IMR-90 (cell line): Measurements from ENCODE around the gene COX11. TPM values are rescaled to one million over a fixed set of nuclear protein-coding genes. Genes with fewer than 3 reads are reported as not detected.

Experiments used
- ATAC-seq: fragments of 200-7000 bp; cut with Tn5 transposase; 2 replicates; pipeline ENCODE4 v1.9.1; 2020; ENCODE audit warnings: low read depth, mild to moderate bottlenecking, moderate library complexity
- BruUV-seq: library from RNA; stranded (reverse); fragments of 400-500 nt; replicated peaks from 2 replicates; lab custom pipeline; 2021; lab: Mats Ljungman, UMichigan
- CTCF ChIA-PET: fragments of 300-600 bp; formaldehyde crosslinking; extraction: SDS; loops from one replicate; lab custom pipeline; 2021; ENCODE audit warnings: antibody characterized with exemption; lab: Yijun Ruan, JAX
- POLR2A ChIA-PET: fragments of 300-600 bp; sonication (Branson Sonifier 250); formaldehyde crosslinking; loops from one replicate; lab custom pipeline; 2022; ENCODE audit warnings: antibody characterized with exemption; ENCODE audit not compliant: unreplicated experiment; lab: Charles Lee
- DNase-seq: peaks from one replicate; pipeline ENCODE4 v3.0.0; 2013
- H2AFZ ChIP-seq: replicated peaks from 2 replicates; pipeline ENCODE3; 2013; ENCODE audit warnings: low read length, mild to moderate bottlenecking; ENCODE audit not compliant: poor library complexity
- H2AK5ac ChIP-seq: 2 replicates; pipeline ENCODE4 v1.6.1; 2013; ENCODE audit warnings: low read depth, low read length, inconsistent platforms
- H2AK9ac ChIP-seq: replicated peaks from 2 replicates; pipeline ENCODE3; 2013; ENCODE audit warnings: mild to moderate bottlenecking, low read depth, low read length, moderate library complexity; ENCODE audit not compliant: poor library complexity
- H2BK120ac ChIP-seq: 2 replicates; pipeline ENCODE4 v1.6.1; 2013; ENCODE audit warnings: low read depth, low read length, inconsistent platforms
- H2BK15ac ChIP-seq: 3 replicates; pipeline ENCODE4 v1.6.1; 2013; ENCODE audit warnings: low read depth, low read length, inconsistent platforms
- H2BK20ac ChIP-seq: 2 replicates; pipeline ENCODE4 v1.6.1; 2013; ENCODE audit warnings: low read depth, mild to moderate bottlenecking, inconsistent platforms, low read length, moderate library complexity
- H2BK5ac ChIP-seq: 2 replicates; pipeline ENCODE4 v1.6.1; 2013; ENCODE audit warnings: mild to moderate bottlenecking, low read depth, low read length, inconsistent platforms; ENCODE audit not compliant: poor library complexity, severe bottlenecking
- H3K14ac ChIP-seq: replicated peaks from 2 replicates; pipeline ENCODE4 v1.6.1; 2013; ENCODE audit warnings: low read depth, low read length, inconsistent platforms
- H3K18ac ChIP-seq: 2 replicates; pipeline ENCODE4 v1.6.1; 2013; ENCODE audit warnings: low read depth, low read length, control low read depth
- H3K23ac ChIP-seq: 2 replicates; pipeline ENCODE4 v1.6.1; 2013; ENCODE audit warnings: low read depth, low read length, inconsistent platforms
- H3K27ac ChIP-seq: 2 replicates; pipeline ENCODE4 v1.5.1; 2013; ENCODE audit warnings: mild to moderate bottlenecking, control low read depth, low read length; ENCODE audit not compliant: insufficient read depth
- H3K27me3 ChIP-seq: 2 replicates; pipeline ENCODE4 v1.6.1; 2013; ENCODE audit warnings: low read length; ENCODE audit not compliant: control insufficient read depth, insufficient read depth
- H3K36me3 ChIP-seq: 2 replicates; pipeline ENCODE4 v1.6.1; 2013; ENCODE audit warnings: low read length, mixed read lengths; ENCODE audit not compliant: control insufficient read depth, insufficient read depth
- H3K4ac ChIP-seq: 2 replicates; pipeline ENCODE4 v1.6.1; 2013; ENCODE audit warnings: low read depth, low read length, inconsistent platforms
- H3K4me1 ChIP-seq: 2 replicates; pipeline ENCODE4 v1.6.1; 2013; ENCODE audit warnings: low read length, mixed read lengths; ENCODE audit not compliant: control insufficient read depth, insufficient read depth
- H3K4me2 ChIP-seq: 2 replicates; pipeline ENCODE4 v1.6.1; 2013; ENCODE audit warnings: low read depth, mild to moderate bottlenecking, control low read depth, low read length, moderate library complexity
- H3K4me3 ChIP-seq: 2 replicates; pipeline ENCODE4 v1.5.1; 2013; ENCODE audit warnings: low read depth, mild to moderate bottlenecking, control low read depth, low read length, moderate library complexity; ENCODE audit not compliant: insufficient read depth
- H3K56ac ChIP-seq: 2 replicates; pipeline ENCODE4 v1.6.1; 2013; ENCODE audit warnings: low read length, inconsistent platforms; ENCODE audit not compliant: insufficient read depth; ENCODE audit errors: extremely low read depth
- H3K79me1 ChIP-seq, 2 experiments: 2 replicates each; pipeline ENCODE4 v1.6.1; 2013; ENCODE audit warnings: low read length in 2 of 2, inconsistent platforms in 1 of 2, low read depth in 1 of 2
- H3K9ac ChIP-seq: 2 replicates; pipeline ENCODE4 v1.6.1; 2013; ENCODE audit warnings: low read depth, low read length, control low read depth
- H3K9me1 ChIP-seq: 2 replicates; pipeline ENCODE4 v1.6.1; 2013; ENCODE audit warnings: low read length, inconsistent platforms; ENCODE audit not compliant: insufficient read depth
- H3K9me3 ChIP-seq: 2 replicates; pipeline ENCODE4 v1.6.1; 2013; ENCODE audit warnings: low read length; ENCODE audit not compliant: control insufficient read depth, insufficient read depth
- H4K20me1 ChIP-seq: 2 replicates; pipeline ENCODE4 v1.6.1; 2013; ENCODE audit warnings: low read length, inconsistent platforms; ENCODE audit not compliant: insufficient read depth
- H4K5ac ChIP-seq: 2 replicates; pipeline ENCODE4 v1.6.1; 2013; ENCODE audit warnings: mild to moderate bottlenecking, low read depth, low read length, control low read depth
- H4K8ac ChIP-seq, 2 experiments: 2 replicates each; pipeline ENCODE4 v1.6.1; 2013; ENCODE audit warnings: low read depth in 2 of 2, low read length in 2 of 2, control low read depth in 1 of 2, inconsistent platforms in 1 of 2
- H4K91ac ChIP-seq: 2 replicates; pipeline ENCODE4 v1.6.1; 2013; ENCODE audit warnings: low read depth, low read length, inconsistent platforms; ENCODE audit not compliant: insufficient read depth
- CEBPB ChIP-seq: IDR thresholded peaks from 2 replicates; pipeline ENCODE4 v1.6.1; 2012; ENCODE audit warnings: low read depth, low read length, improper control_type of control experiment
- MAFK ChIP-seq: IDR thresholded peaks from 2 replicates; pipeline ENCODE4 v1.6.1; 2012; ENCODE audit warnings: low read depth, low read length, improper control_type of control experiment
- MXI1 ChIP-seq: IDR thresholded peaks from 2 replicates; pipeline ENCODE4 v1.6.1; 2012; ENCODE audit warnings: low read depth, mild to moderate bottlenecking, low read length, moderate library complexity, borderline replicate concordance
- NFE2L2 ChIP-seq: fragments of 150-350 bp; IDR thresholded peaks from 2 replicates; pipeline ENCODE4 v1.6.1; 2016; ENCODE audit warnings: low read depth, mild to moderate bottlenecking, low read length
- POLR2A ChIP-seq: IDR thresholded peaks from 2 replicates; pipeline ENCODE4 v1.6.1; 2012; ENCODE audit warnings: mild to moderate bottlenecking, low read depth, low read length
- RFX5 ChIP-seq: IDR thresholded peaks from 2 replicates; pipeline ENCODE4 v1.8.0; 2012; ENCODE audit warnings: low read depth, mild to moderate bottlenecking, low read length, moderate library complexity
- USF2 ChIP-seq: fragments of 150-350 bp; IDR thresholded peaks from 2 replicates; pipeline ENCODE4 v1.6.1; 2017; ENCODE audit warnings: mild to moderate bottlenecking, antibody characterized with exemption, low read length, low read depth
- WGBS, 2 experiments: methylation state at CpG; one replicate each; pipeline versions ENCODE4 v1.1.5 to v1.1.7; 2013; ENCODE audit warnings: missing lambda C conversion rate in 2 of 2; ENCODE audit not compliant: insufficient read length in 1 of 2; ENCODE audit errors: extremely low coverage in 2 of 2; 5-methylcytosine and 5-hydroxymethylcytosine counted together
- dilution Hi-C: fragments of 300-500 bp; cut with HindIII; formaldehyde crosslinking; loops from one replicate; pipeline ENCODE4 v1.14.3; 2018; ENCODE audit warnings: low sequenced_read_pairs; ENCODE audit not compliant: unreplicated experiment
- in situ Hi-C: fragments of 300-500 bp; cut with MboI; formaldehyde crosslinking; loops from 3 replicates; pipeline ENCODE4 v1.14.3; 2019; ENCODE audit warnings: low sequenced_read_pairs, inconsistent platforms, mixed read lengths
- intact Hi-C: fragments of 100-400 bp; cut with micrococcal nuclease; formaldehyde crosslinking; loops from 2 replicates; pipeline ENCODE4 v1.10.0; 2022
- polyA plus RNA-seq, 3 experiments: library from polyadenylated mRNA; depleted of rRNA; stranded (reverse); fragments of >200 nt; gene quantifications; 2 replicates each; pipeline ENCODE4 v1.2.3, GENCODE V29; 2012; ENCODE audit warnings: low replicate concordance in 1 of 3
- total RNA-seq: library from RNA; depleted of rRNA; stranded (reverse); fragments of >200 nt; gene quantifications from 2 replicates; pipeline ENCODE4 v1.2.3, GENCODE V29; 2012

COX11 gene
- total and polyA plus RNA-seq, 2 of the 4 experiments (the other 2 are of a cell fraction): 23.6 to 29.4 TPM

GRCh38 chr17:54969658-54970572 is 1.5 kb upstream of the COX11 start (continued):
- TF ChIP-seq POLR2A (no peak), NFE2L2 (no peak)

GRCh38 chr17:54968988-54969332 is 506 bp upstream of the COX11 start:
- Histone ChIP-seq H3K9ac (peak overlapping the region; percentile 96), H2BK5ac (peak overlapping the region; percentile 77), H3K14ac (peak overlapping the region; percentile 84), H3K18ac (peak overlapping the region; percentile 75), H2AK5ac (no peak overlapping the region), H3K9me1 (no peaks in the 10 kb centered on the region; the same call in 1 of the 2 replicates), H3K27ac (peak overlapping the region; percentile 87), H2AK9ac (peak overlapping the region; percentile 59), H3K79me1 (peaks cover 26 to 48% of the 10 kb centered on the region in 2 experiments), H2AFZ (peak overlapping the region; percentile 97), H3K23ac (peak overlapping the region; percentile 99), H2BK20ac (peak overlapping the region; percentile 38; the same call in 1 of the 2 replicates), H4K8ac (peak overlapping the region; percentile 69 to 95), H3K27me3 (no peaks in the 10 kb centered on the region), H3K4me2 (peak overlapping the region; percentile 68), H3K56ac (peak overlapping the region; percentile 84), H3K4ac (peak overlapping the region; percentile 90), H4K5ac (peak overlapping the region; percentile 76), H3K4me3 (peak overlapping the region; percentile 83), H4K20me1 (no peaks in the 10 kb centered on the region), H3K4me1 (no peaks in the 10 kb centered on the region), H3K36me3 (no peaks in the 10 kb centered on the region), H3K9me3 (no peaks in the 10 kb centered on the region), H2BK15ac (peak overlapping the region; percentile 71; the same call in 1 of the 3 replicates), H2BK120ac (peak overlapping the region; percentile 75), H4K91ac (peak overlapping the region; percentile 60; the same call in 1 of the 2 replicates)
- DNase-seq: peak; percentile 50
- CTCF ChIA-PET: no interaction called here
- dilution Hi-C loops (no loop called here), intact Hi-C loops (loop anchor here (1.0 kb wide), 1 partner anchor 21 kb away; no protein-coding TSS in a partner anchor), in situ Hi-C loops (no loop called here)
- TF ChIP-seq POLR2A: 0 out of 2 replicates have a peak, but pooled peaks have one; percentile 10
- no peak for TF ChIP-seq RFX5
- TF ChIP-seq NFE2L2: no peak
- no peak for TF ChIP-seq MXI1
- TF ChIP-seq MAFK: no peak
- TF ChIP-seq CEBPB: no peak
- TF ChIP-seq USF2: no peak
- ATAC-seq: peak; percentile 62
- WGBS, 2 experiments: 6% methylated on average over 3 of the region's 13 CpGs; no CpG with 5 or more reads in 1 of the 2 experiments
- no TSS peak for BruUV-seq
- POLR2A ChIA-PET: no interaction called here
